Activated T-cell treated with anti-CD3 and anti-CD28 coated beads for 1 hour (primary cell): Measurements from ENCODE around the gene TRAF6.

Source experiments
- DNase-seq: peaks from one replicate; pipeline ENCODE4 v3.0.0-alpha.2; 2020; ENCODE audit warnings: low read depth

The TRAF6 gene

GRCh38 chr11:36458129-36458915, 51.8 kb downstream of the TRAF6 start:
- no peak for DNase-seq

GRCh38 chr11:36456156-36456555, 53.9 kb downstream of the TRAF6 start:
- DNase-seq, result no peak

- DNase-seq, result no peak
Measured at GRCh38 chr11:36455658-36456111, 54.4 kb downstream of the TRAF6 start.

GRCh38 chr11:36454941-36455631, 55.0 kb downstream of the TRAF6 start:
- no peak for DNase-seq

- DNase-seq, result no peak
Measured at GRCh38 chr11:36454551-36454940, 55.5 kb downstream of the TRAF6 start.

GRCh38 chr11:36453678-36454077, 56.4 kb downstream of the TRAF6 start:
- DNase-seq, result no peak

- DNase-seq, result no peak
Measured at GRCh38 chr11:36452961-36453360, 57.1 kb downstream of the TRAF6 start.

GRCh38 chr11:36452236-36452940, 57.7 kb downstream of the TRAF6 start:
- no peak for DNase-seq

GRCh38 chr11:36451681-36452080, 58.4 kb downstream of the TRAF6 start:
- DNase-seq, result no peak

GRCh38 chr11:36451045-36451444, 59.0 kb downstream of the TRAF6 start:
- DNase-seq, result no peak

- DNase-seq, result no peak
Measured at GRCh38 chr11:36450110-36450572, 59.9 kb downstream of the TRAF6 start.

- DNase-seq, result no peak
Measured at GRCh38 chr11:36449561-36450096, 60.4 kb downstream of the TRAF6 start.

GRCh38 chr11:36447947-36448346, 62.1 kb downstream of the TRAF6 start:
- no peak for DNase-seq

GRCh38 chr11:36447514-36447913, 62.6 kb downstream of the TRAF6 start:
- DNase-seq, result no peak

GRCh38 chr11:36446135-36446534, 63.9 kb downstream of the TRAF6 start:
- no peak for DNase-seq

GRCh38 chr11:36443661-36444060, 66.4 kb downstream of the TRAF6 start:
- no peak for DNase-seq

GRCh38 chr11:36441610-36442208, 68.4 kb downstream of the TRAF6 start:
- no peak for DNase-seq

GRCh38 chr11:36438126-36438525, 71.9 kb downstream of the TRAF6 start:
- DNase-seq, result no peak

GRCh38 chr11:36437413-36437812, 72.7 kb downstream of the TRAF6 start:
- DNase-seq, result no peak
